NB4 (cell line): ENCODE data around the gene UQCR11.

Source experiments
- CTCF ChIP-seq: IDR thresholded peaks from one replicate; pipeline ENCODE4 v1.5.1; 2012; ENCODE audit warnings: low read depth, low read length
- MYC ChIP-seq: IDR thresholded peaks from 2 replicates; pipeline ENCODE4 v1.6.1; 2011; ENCODE audit warnings: low read depth, low read length

DNA sequence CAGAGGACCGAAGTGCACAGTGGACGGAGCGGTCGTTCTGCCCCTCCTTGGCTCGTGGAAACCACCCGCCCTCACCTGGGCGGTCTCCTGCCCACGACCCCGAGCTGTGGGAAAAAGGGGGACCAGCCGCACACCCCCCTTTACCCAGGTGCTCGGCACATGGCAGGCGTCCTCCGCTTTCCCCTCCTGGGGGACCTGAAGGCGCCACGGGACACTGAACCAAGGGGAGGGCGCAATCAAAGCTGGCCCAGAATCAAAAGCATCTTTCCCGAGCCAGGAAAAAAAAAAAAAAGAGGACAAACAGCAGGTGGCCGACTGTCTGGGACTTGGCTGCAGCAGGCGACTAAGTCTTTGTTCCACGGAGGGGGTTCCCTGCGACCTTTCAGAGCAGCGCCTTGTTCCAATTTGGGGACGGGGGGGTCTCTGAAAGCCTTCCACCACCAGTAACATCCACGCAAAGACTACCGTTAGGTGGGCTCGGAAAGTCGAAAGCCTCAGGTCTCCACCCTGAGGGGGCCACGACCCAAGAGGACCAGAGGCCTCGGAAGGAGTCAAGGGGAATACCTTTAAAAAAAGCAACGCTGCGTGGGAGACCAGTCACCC is 13.7 kb downstream of the UQCR11 start:
- TF ChIP-seq CTCF (no peak), MYC (peak; percentile 40; the same call in 1 of the 2 replicates)
